A673 (cell line): ENCODE data around the gene AKAP3.

Experiments used
- EZH2 ChIP-seq: fragments of 200-600 bp; sonication (generic); IDR thresholded peaks from 2 replicates; pipeline ENCODE4 v1.6.1; 2017; ENCODE audit warnings: borderline replicate concordance, low read depth, mild to moderate bottlenecking, mixed read lengths, antibody characterized with exemption, low read length; ENCODE audit not compliant: poor library complexity, severe bottlenecking
- TF ChIP-seq, protein P1 (sequence below): fragments of 300-800, 200-600 bp; sonication (generic); conservative IDR thresholded peaks from 2 replicates; pipeline ENCODE4 v1.5.1; 2017; ENCODE audit warnings: low read depth, mild to moderate bottlenecking, antibody characterized with exemption, low read length, moderate library complexity, mixed read lengths

DNA sequence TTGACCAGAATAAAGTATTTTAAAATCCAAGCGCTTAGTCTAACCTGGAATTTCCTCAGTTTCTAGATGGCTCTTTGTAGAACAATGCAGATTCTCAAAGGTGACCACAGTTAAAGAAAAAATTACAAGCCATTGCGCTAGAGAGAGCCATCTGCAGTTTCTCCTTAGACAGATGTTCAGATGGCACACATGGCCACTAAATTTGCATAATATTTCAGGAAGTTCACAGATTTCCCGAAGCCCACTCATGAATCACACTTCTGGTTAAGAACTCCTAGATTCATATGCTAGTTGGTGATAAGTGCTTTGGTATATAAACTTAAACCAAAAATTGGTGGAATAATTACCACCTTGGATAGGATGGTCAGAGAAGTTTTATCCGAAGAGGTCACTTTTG, 749 bp downstream of the AKAP3 start:
- TF ChIP-seq, protein P1, sequence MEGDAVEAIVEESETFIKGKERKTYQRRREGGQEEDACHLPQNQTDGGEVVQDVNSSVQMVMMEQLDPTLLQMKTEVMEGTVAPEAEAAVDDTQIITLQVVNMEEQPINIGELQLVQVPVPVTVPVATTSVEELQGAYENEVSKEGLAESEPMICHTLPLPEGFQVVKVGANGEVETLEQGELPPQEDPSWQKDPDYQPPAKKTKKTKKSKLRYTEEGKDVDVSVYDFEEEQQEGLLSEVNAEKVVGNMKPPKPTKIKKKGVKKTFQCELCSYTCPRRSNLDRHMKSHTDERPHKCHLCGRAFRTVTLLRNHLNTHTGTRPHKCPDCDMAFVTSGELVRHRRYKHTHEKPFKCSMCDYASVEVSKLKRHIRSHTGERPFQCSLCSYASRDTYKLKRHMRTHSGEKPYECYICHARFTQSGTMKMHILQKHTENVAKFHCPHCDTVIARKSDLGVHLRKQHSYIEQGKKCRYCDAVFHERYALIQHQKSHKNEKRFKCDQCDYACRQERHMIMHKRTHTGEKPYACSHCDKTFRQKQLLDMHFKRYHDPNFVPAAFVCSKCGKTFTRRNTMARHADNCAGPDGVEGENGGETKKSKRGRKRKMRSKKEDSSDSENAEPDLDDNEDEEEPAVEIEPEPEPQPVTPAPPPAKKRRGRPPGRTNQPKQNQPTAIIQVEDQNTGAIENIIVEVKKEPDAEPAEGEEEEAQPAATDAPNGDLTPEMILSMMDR: no peak
- no peak for TF ChIP-seq EZH2
